IMR-90 (cell line): ENCODE measurements around the gene MUC5B. TPM values are rescaled to one million over a fixed set of nuclear protein-coding genes. Genes with fewer than 3 reads are reported as not detected.

Experiments
- ATAC-seq: fragments of 200-7000 bp; cut with Tn5 transposase; 2 replicates; pipeline ENCODE4 v1.9.1; 2020; ENCODE audit warnings: low read depth, mild to moderate bottlenecking, moderate library complexity
- BruUV-seq: library from RNA; stranded (reverse); fragments of 400-500 nt; replicated peaks from 2 replicates; lab custom pipeline; 2021; lab: Mats Ljungman, UMichigan
- CTCF ChIA-PET: fragments of 300-600 bp; formaldehyde crosslinking; extraction: SDS; loops from one replicate; lab custom pipeline; 2021; ENCODE audit warnings: antibody characterized with exemption; lab: Yijun Ruan, JAX
- POLR2A ChIA-PET: fragments of 300-600 bp; sonication (Branson Sonifier 250); formaldehyde crosslinking; loops from one replicate; lab custom pipeline; 2022; ENCODE audit warnings: antibody characterized with exemption; ENCODE audit not compliant: unreplicated experiment; lab: Charles Lee
- DNase-seq: peaks from one replicate; pipeline ENCODE4 v3.0.0; 2013
- H2AFZ ChIP-seq: replicated peaks from 2 replicates; pipeline ENCODE3; 2013; ENCODE audit warnings: low read length, mild to moderate bottlenecking; ENCODE audit not compliant: poor library complexity
- H2AK5ac ChIP-seq: 2 replicates; pipeline ENCODE4 v1.6.1; 2013; ENCODE audit warnings: low read depth, low read length, inconsistent platforms
- H2AK9ac ChIP-seq: replicated peaks from 2 replicates; pipeline ENCODE3; 2013; ENCODE audit warnings: mild to moderate bottlenecking, low read depth, low read length, moderate library complexity; ENCODE audit not compliant: poor library complexity
- H2BK120ac ChIP-seq: 2 replicates; pipeline ENCODE4 v1.6.1; 2013; ENCODE audit warnings: low read depth, low read length, inconsistent platforms
- H2BK15ac ChIP-seq: 3 replicates; pipeline ENCODE4 v1.6.1; 2013; ENCODE audit warnings: low read depth, low read length, inconsistent platforms
- H2BK20ac ChIP-seq: 2 replicates; pipeline ENCODE4 v1.6.1; 2013; ENCODE audit warnings: low read depth, mild to moderate bottlenecking, inconsistent platforms, low read length, moderate library complexity
- H2BK5ac ChIP-seq: 2 replicates; pipeline ENCODE4 v1.6.1; 2013; ENCODE audit warnings: mild to moderate bottlenecking, low read depth, low read length, inconsistent platforms; ENCODE audit not compliant: poor library complexity, severe bottlenecking
- H3K14ac ChIP-seq: replicated peaks from 2 replicates; pipeline ENCODE4 v1.6.1; 2013; ENCODE audit warnings: low read depth, low read length, inconsistent platforms
- H3K18ac ChIP-seq: 2 replicates; pipeline ENCODE4 v1.6.1; 2013; ENCODE audit warnings: low read depth, low read length, control low read depth
- H3K23ac ChIP-seq: 2 replicates; pipeline ENCODE4 v1.6.1; 2013; ENCODE audit warnings: low read depth, low read length, inconsistent platforms
- H3K27ac ChIP-seq: 2 replicates; pipeline ENCODE4 v1.5.1; 2013; ENCODE audit warnings: mild to moderate bottlenecking, control low read depth, low read length; ENCODE audit not compliant: insufficient read depth
- H3K27me3 ChIP-seq: 2 replicates; pipeline ENCODE4 v1.6.1; 2013; ENCODE audit warnings: low read length; ENCODE audit not compliant: control insufficient read depth, insufficient read depth
- H3K36me3 ChIP-seq: 2 replicates; pipeline ENCODE4 v1.6.1; 2013; ENCODE audit warnings: low read length, mixed read lengths; ENCODE audit not compliant: control insufficient read depth, insufficient read depth
- H3K4ac ChIP-seq: 2 replicates; pipeline ENCODE4 v1.6.1; 2013; ENCODE audit warnings: low read depth, low read length, inconsistent platforms
- H3K4me1 ChIP-seq: 2 replicates; pipeline ENCODE4 v1.6.1; 2013; ENCODE audit warnings: low read length, mixed read lengths; ENCODE audit not compliant: control insufficient read depth, insufficient read depth
- H3K4me2 ChIP-seq: 2 replicates; pipeline ENCODE4 v1.6.1; 2013; ENCODE audit warnings: low read depth, mild to moderate bottlenecking, control low read depth, low read length, moderate library complexity
- H3K4me3 ChIP-seq: 2 replicates; pipeline ENCODE4 v1.5.1; 2013; ENCODE audit warnings: low read depth, mild to moderate bottlenecking, control low read depth, low read length, moderate library complexity; ENCODE audit not compliant: insufficient read depth
- H3K56ac ChIP-seq: 2 replicates; pipeline ENCODE4 v1.6.1; 2013; ENCODE audit warnings: low read length, inconsistent platforms; ENCODE audit not compliant: insufficient read depth; ENCODE audit errors: extremely low read depth
- H3K79me1 ChIP-seq, 2 experiments: 2 replicates each; pipeline ENCODE4 v1.6.1; 2013; ENCODE audit warnings: low read length in 2 of 2, inconsistent platforms in 1 of 2, low read depth in 1 of 2
- H3K9ac ChIP-seq: 2 replicates; pipeline ENCODE4 v1.6.1; 2013; ENCODE audit warnings: low read depth, low read length, control low read depth
- H3K9me1 ChIP-seq: 2 replicates; pipeline ENCODE4 v1.6.1; 2013; ENCODE audit warnings: low read length, inconsistent platforms; ENCODE audit not compliant: insufficient read depth
- H3K9me3 ChIP-seq: 2 replicates; pipeline ENCODE4 v1.6.1; 2013; ENCODE audit warnings: low read length; ENCODE audit not compliant: control insufficient read depth, insufficient read depth
- H4K20me1 ChIP-seq: 2 replicates; pipeline ENCODE4 v1.6.1; 2013; ENCODE audit warnings: low read length, inconsistent platforms; ENCODE audit not compliant: insufficient read depth
- H4K5ac ChIP-seq: 2 replicates; pipeline ENCODE4 v1.6.1; 2013; ENCODE audit warnings: mild to moderate bottlenecking, low read depth, low read length, control low read depth
- H4K8ac ChIP-seq, 2 experiments: 2 replicates each; pipeline ENCODE4 v1.6.1; 2013; ENCODE audit warnings: low read depth in 2 of 2, low read length in 2 of 2, control low read depth in 1 of 2, inconsistent platforms in 1 of 2
- H4K91ac ChIP-seq: 2 replicates; pipeline ENCODE4 v1.6.1; 2013; ENCODE audit warnings: low read depth, low read length, inconsistent platforms; ENCODE audit not compliant: insufficient read depth
- BHLHE40 ChIP-seq: fragments of 150-350 bp; IDR thresholded peaks from 2 replicates; pipeline ENCODE4 v1.6.1; 2016; ENCODE audit warnings: mild to moderate bottlenecking, low read depth, low read length
- CEBPB ChIP-seq: IDR thresholded peaks from 2 replicates; pipeline ENCODE4 v1.6.1; 2012; ENCODE audit warnings: low read depth, low read length, improper control_type of control experiment
- CHD1 ChIP-seq: IDR thresholded peaks from 2 replicates; pipeline ENCODE4 v1.6.1; 2012; ENCODE audit warnings: low read depth, low read length, improper control_type of control experiment
- CTCF ChIP-seq: conservative IDR thresholded peaks from 2 replicates; pipeline ENCODE4 v1.5.1; 2012; ENCODE audit warnings: mild to moderate bottlenecking, low read depth, low read length, improper control_type of control experiment
- ELK1 ChIP-seq: fragments of 150-350 bp; IDR thresholded peaks from 2 replicates; pipeline ENCODE4 v1.6.1; 2016; ENCODE audit warnings: low read depth, mild to moderate bottlenecking, low read length, moderate library complexity, borderline replicate concordance
- FOS ChIP-seq: fragments of 150-350 bp; IDR thresholded peaks from 2 replicates; pipeline ENCODE4 v1.6.1; 2016; ENCODE audit warnings: low read depth, low read length
- MAFK ChIP-seq: IDR thresholded peaks from 2 replicates; pipeline ENCODE4 v1.6.1; 2012; ENCODE audit warnings: low read depth, low read length, improper control_type of control experiment
- MAZ ChIP-seq: IDR thresholded peaks from 2 replicates; pipeline ENCODE4 v1.6.1; 2012; ENCODE audit warnings: low read depth, mild to moderate bottlenecking, low read length, improper control_type of control experiment, moderate library complexity, borderline replicate concordance
- MXI1 ChIP-seq: IDR thresholded peaks from 2 replicates; pipeline ENCODE4 v1.6.1; 2012; ENCODE audit warnings: low read depth, mild to moderate bottlenecking, low read length, moderate library complexity, borderline replicate concordance
- NFE2L2 ChIP-seq: fragments of 150-350 bp; IDR thresholded peaks from 2 replicates; pipeline ENCODE4 v1.6.1; 2016; ENCODE audit warnings: low read depth, mild to moderate bottlenecking, low read length
- POLR2A ChIP-seq: IDR thresholded peaks from 2 replicates; pipeline ENCODE4 v1.6.1; 2012; ENCODE audit warnings: mild to moderate bottlenecking, low read depth, low read length
- RAD21 ChIP-seq: IDR thresholded peaks from 2 replicates; pipeline ENCODE4 v1.6.1; 2012; ENCODE audit warnings: low read length, improper control_type of control experiment
- RCOR1 ChIP-seq: IDR thresholded peaks from 2 replicates; pipeline ENCODE4 v1.6.1; 2012; ENCODE audit warnings: mild to moderate bottlenecking, low read length, improper control_type of control experiment; ENCODE audit not compliant: insufficient replicate concordance
- RFX5 ChIP-seq: IDR thresholded peaks from 2 replicates; pipeline ENCODE4 v1.8.0; 2012; ENCODE audit warnings: low read depth, mild to moderate bottlenecking, low read length, moderate library complexity
- SMC3 ChIP-seq: fragments of 150-350 bp; IDR thresholded peaks from 2 replicates; pipeline ENCODE4 v1.6.1; 2016; ENCODE audit warnings: low read depth, mild to moderate bottlenecking, antibody characterized with exemption, low read length, moderate library complexity
- USF2 ChIP-seq: fragments of 150-350 bp; IDR thresholded peaks from 2 replicates; pipeline ENCODE4 v1.6.1; 2017; ENCODE audit warnings: mild to moderate bottlenecking, antibody characterized with exemption, low read length, low read depth
- WGBS, 2 experiments: methylation state at CpG; one replicate each; pipeline versions ENCODE4 v1.1.5 to v1.1.7; 2013; ENCODE audit warnings: missing lambda C conversion rate in 2 of 2; ENCODE audit not compliant: insufficient read length in 1 of 2; ENCODE audit errors: extremely low coverage in 2 of 2; 5-methylcytosine and 5-hydroxymethylcytosine counted together
- dilution Hi-C: fragments of 300-500 bp; cut with HindIII; formaldehyde crosslinking; loops from one replicate; pipeline ENCODE4 v1.14.3; 2018; ENCODE audit warnings: low sequenced_read_pairs; ENCODE audit not compliant: unreplicated experiment
- in situ Hi-C: fragments of 300-500 bp; cut with MboI; formaldehyde crosslinking; loops from 3 replicates; pipeline ENCODE4 v1.14.3; 2019; ENCODE audit warnings: low sequenced_read_pairs, inconsistent platforms, mixed read lengths
- intact Hi-C: fragments of 100-400 bp; cut with micrococcal nuclease; formaldehyde crosslinking; loops from 2 replicates; pipeline ENCODE4 v1.10.0; 2022
- polyA plus RNA-seq, 3 experiments: library from polyadenylated mRNA; depleted of rRNA; stranded (reverse); fragments of >200 nt; gene quantifications; 2 replicates each; pipeline ENCODE4 v1.2.3, GENCODE V29; 2012; ENCODE audit warnings: low replicate concordance in 1 of 3
- total RNA-seq: library from RNA; depleted of rRNA; stranded (reverse); fragments of >200 nt; gene quantifications from 2 replicates; pipeline ENCODE4 v1.2.3, GENCODE V29; 2012

The MUC5B gene
- total and polyA plus RNA-seq, 2 of the 4 experiments (the other 2 are of a cell fraction): not detected

GRCh38 chr11:1218788-1219445 is 3.9 kb upstream of the MUC5B start:
- no peak overlapping the region for H3K4me2 ChIP-seq
- H3K56ac ChIP-seq: no peak overlapping the region
- no peak overlapping the region for H3K27ac ChIP-seq
- no peaks in the 10 kb centered on the region for H4K20me1 ChIP-seq
- no peak overlapping the region for H3K9ac ChIP-seq
- H2AK5ac ChIP-seq: no peak overlapping the region
- H2BK120ac ChIP-seq: no peak overlapping the region
- 69% methylated on average over 4 of the region's 16 CpGs; no CpG with 5 or more reads in 1 of the 2 experiments for WGBS, 2 experiments
- H2BK5ac ChIP-seq: no peak overlapping the region
- no peak overlapping the region for H3K4ac ChIP-seq
- no peak overlapping the region for H3K23ac ChIP-seq
- H3K14ac ChIP-seq: no peak overlapping the region
- DNase-seq (no peak), ATAC-seq (no peak)
- no peak overlapping the region for H4K8ac ChIP-seq
- no TSS peak for BruUV-seq
- no peaks in the 10 kb centered on the region for H3K4me1 ChIP-seq
- H2BK20ac ChIP-seq: no peak overlapping the region
- no peak overlapping the region for H2BK15ac ChIP-seq
- dilution Hi-C loops: no loop called here
- ChIA-PET CTCF (no interaction called here), POLR2A (no interaction called here)
- H2AK9ac ChIP-seq: no peak overlapping the region
- no peak overlapping the region for H4K91ac ChIP-seq
- no peak for TF ChIP-seq MAZ
- TF ChIP-seq CHD1: no peak
- no peak for TF ChIP-seq MAFK
- TF ChIP-seq CTCF: no peak
- no peak for TF ChIP-seq CEBPB
- no peak for TF ChIP-seq BHLHE40
- TF ChIP-seq SMC3: no peak
- no peak for TF ChIP-seq ELK1
- TF ChIP-seq MXI1: no peak
- TF ChIP-seq POLR2A: no peak
- no peak for TF ChIP-seq RCOR1
- TF ChIP-seq RFX5: no peak
- no peak for TF ChIP-seq USF2
- no peak for TF ChIP-seq NFE2L2
- TF ChIP-seq RAD21: no peak
- no peak for TF ChIP-seq FOS
- H4K5ac ChIP-seq: no peak overlapping the region
- in situ Hi-C loops: loop anchor here (25.0 kb wide), 1 partner anchor 293 kb away; no protein-coding TSS in a partner anchor
- H2AFZ ChIP-seq: no peak overlapping the region
- peaks cover 12% of the 10 kb centered on the region for H3K27me3 ChIP-seq
- H3K9me3 ChIP-seq: no peaks in the 10 kb centered on the region; the same call in 1 of the 2 replicates
- H3K4me3 ChIP-seq: no peak overlapping the region
- H3K9me1 ChIP-seq: no peaks in the 10 kb centered on the region
- no peak overlapping the region for H3K18ac ChIP-seq
- intact Hi-C loops: no loop called here
- H3K79me1 ChIP-seq: no peaks in the 10 kb centered on the region
- H3K36me3 ChIP-seq: no peaks in the 10 kb centered on the region
